Skin epidermis (tissue), 12 donors: ENCODE measurements around the gene TRNP1.

Source experiments
- H3K27ac ChIP-seq, 21 experiments: fragments of 200-600 bp; sonication (generic) in 11 of 21; one replicate each; pipeline ENCODE4 v1.5.0; 2020; ENCODE audit warnings: mild to moderate bottlenecking in 3 of 21, inconsistent platforms in 2 of 21, moderate library complexity in 2 of 21
- H3K4me3 ChIP-seq, 7 experiments: fragments of 200-600 bp; sonication (generic) in 2 of 7; one replicate each; pipeline ENCODE4 v1.5.0; 2020; ENCODE audit warnings: inconsistent platforms in 2 of 7, mild to moderate bottlenecking in 2 of 7, moderate library complexity in 1 of 7

TRNP1 gene

DNA sequence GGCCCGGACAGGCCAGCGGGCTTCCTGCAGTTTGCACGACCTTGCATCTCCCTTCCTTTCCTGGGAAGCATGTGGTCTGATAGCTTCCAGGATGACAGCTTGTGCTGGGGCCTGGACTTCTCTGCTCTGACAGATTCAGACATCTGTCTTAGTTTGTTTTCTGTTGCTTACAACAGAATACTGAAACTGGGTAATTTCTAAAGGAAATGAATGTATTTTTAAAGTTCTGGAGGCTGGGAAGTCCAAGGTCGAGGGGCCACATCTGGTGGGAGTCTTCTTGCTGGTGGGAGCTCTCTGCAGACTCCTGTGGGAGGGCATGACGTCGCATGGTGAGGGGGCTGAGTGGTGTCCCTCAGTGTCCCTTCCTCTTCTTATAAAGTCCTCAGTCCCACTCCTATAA lies 54.4 kb downstream of the TRNP1 start:
- Histone ChIP-seq H3K27ac (peak overlapping the region in 2 of 21 experiments; percentile 43 to 50), H3K4me3 (no peak overlapping the region)

DNA sequence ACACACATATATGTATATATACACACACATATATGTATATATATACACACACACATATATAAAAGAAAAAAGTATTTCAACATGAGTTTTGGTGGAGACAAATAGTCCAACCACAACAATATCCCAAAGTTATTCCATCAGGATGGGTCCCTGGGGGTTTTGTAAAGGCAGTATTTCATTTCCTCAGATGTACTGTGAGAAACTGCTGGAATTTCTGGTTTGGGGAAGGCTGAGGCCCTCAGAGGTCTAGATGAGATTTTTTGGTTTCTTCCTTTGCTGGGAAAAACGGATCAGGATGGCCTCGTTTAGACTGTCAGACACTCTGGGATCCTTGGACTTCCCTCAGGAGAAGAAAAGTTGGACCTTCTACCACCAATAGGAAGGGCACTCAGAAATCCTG lies 55.6 kb downstream of the TRNP1 start:
- Histone ChIP-seq H3K27ac (no peak overlapping the region), H3K4me3 (no peak overlapping the region)

DNA sequence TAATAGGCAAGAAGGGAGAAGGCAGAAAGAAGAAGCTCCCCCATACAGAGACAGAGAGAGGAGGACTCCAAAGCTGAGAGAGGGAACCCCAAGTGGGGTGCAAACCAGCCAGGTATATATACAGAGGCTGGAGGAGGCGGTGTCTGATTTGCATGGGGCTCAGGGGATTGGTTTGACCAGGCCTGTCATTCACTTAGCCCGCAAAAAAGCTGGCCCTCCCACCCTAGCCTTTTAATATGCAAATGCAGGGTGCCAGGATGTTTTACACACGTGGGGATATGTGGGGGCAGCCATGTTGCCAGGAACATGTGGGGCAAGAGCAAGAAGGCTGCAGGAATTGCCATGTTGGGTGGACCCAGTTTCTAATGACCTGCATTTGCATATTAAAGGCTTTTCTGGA lies 56.1 kb downstream of the TRNP1 start:
- no peak overlapping the region for H3K27ac ChIP-seq
- H3K4me3 ChIP-seq, result no peak overlapping the region
